CD14-positive monocyte (primary cell): ENCODE results near the gene TOR1B. TPM values are rescaled to one million over a fixed set of nuclear protein-coding genes. Genes with fewer than 3 reads are reported as not detected.
A peak's percentile ranks its signal among the peaks of the same experiment; 100 is the strongest.

Source experiments
- DNase-seq, 3 donors: peaks; one replicate each; pipeline ENCODE4 v3.0.0-alpha.2; 2011 to 2022
- H2AFZ ChIP-seq: 2 replicates; pipeline ENCODE4 v1.6.0; 2012; ENCODE audit warnings: mild to moderate bottlenecking, low read depth, low read length, inconsistent platforms; ENCODE audit not compliant: insufficient read depth, poor library complexity, severe bottlenecking
- H3K27ac ChIP-seq, 2 donors: 1 replicate in 1 of 2; 2 replicates in 1 of 2; pipeline ENCODE4 v1.5.1; 2012 to 2013; ENCODE audit warnings: low read length in 2 of 2, control low read depth in 1 of 2, inconsistent platforms in 1 of 2, low read depth in 1 of 2, mild to moderate bottlenecking in 1 of 2
- H3K27me3 ChIP-seq, 2 donors: one replicate each; pipeline versions ENCODE4 v1.6.0 to v1.6.1; 2011 to 2013; ENCODE audit warnings: low read length in 2 of 2; ENCODE audit not compliant: control insufficient read depth in 2 of 2, insufficient read depth in 2 of 2
- H3K36me3 ChIP-seq, 2 donors: replicated peaks in 1 of 2; 1 replicate in 1 of 2; 2 replicates in 1 of 2; pipeline versions ENCODE4 v1.5.1 to v1.6.1; 2012 to 2013; ENCODE audit warnings: low read length in 2 of 2, control low read depth in 1 of 2, inconsistent platforms in 1 of 2, mild to moderate bottlenecking in 1 of 2; ENCODE audit not compliant: insufficient read depth in 2 of 2, control insufficient read depth in 1 of 2
- H3K4me1 ChIP-seq, 2 donors: 1 replicate in 1 of 2; 2 replicates in 1 of 2; pipeline versions ENCODE4 v1.5.1 to v1.6.1; 2012 to 2013; ENCODE audit warnings: low read length in 2 of 2, control low read depth in 1 of 2, inconsistent platforms in 1 of 2, mild to moderate bottlenecking in 1 of 2, moderate library complexity in 1 of 2; ENCODE audit not compliant: insufficient read depth in 2 of 2, control insufficient read depth in 1 of 2
- H3K4me2 ChIP-seq: replicated peaks from 2 replicates; pipeline ENCODE3; 2012; ENCODE audit warnings: low read length, moderate library complexity, mild to moderate bottlenecking; ENCODE audit not compliant: poor library complexity, severe bottlenecking; ENCODE audit errors: extremely low read depth
- H3K4me3 ChIP-seq, 3 experiments: fragments of 200-600 bp in 1 of 3; sonication (generic) in 1 of 3; replicated peaks in 1 of 3; 1 replicate in 2 of 3; 2 replicates in 1 of 3; pipeline ENCODE4 v1.5.1; 2011 to 2013; ENCODE audit warnings: low read length in 3 of 3, mild to moderate bottlenecking in 3 of 3, control low read depth in 2 of 3, low read depth in 2 of 3, inconsistent platforms in 1 of 3, moderate library complexity in 1 of 3
- H3K79me2 ChIP-seq: 2 replicates; pipeline ENCODE4 v1.6.0; 2012; ENCODE audit warnings: mild to moderate bottlenecking, control low read depth, inconsistent platforms, low read length, moderate library complexity; ENCODE audit not compliant: insufficient read depth
- H3K9ac ChIP-seq: 2 replicates; pipeline ENCODE4 v1.6.0; 2017; ENCODE audit warnings: low read length, mild to moderate bottlenecking; ENCODE audit not compliant: insufficient read depth, poor library complexity, severe bottlenecking
- H3K9me3 ChIP-seq, 2 donors: replicated peaks in 1 of 2; 1 replicate in 1 of 2; 2 replicates in 1 of 2; pipeline versions ENCODE4 v1.5.1 to v1.6.1; 2012 to 2013; ENCODE audit warnings: low read length in 2 of 2, control low read depth in 1 of 2; ENCODE audit not compliant: control insufficient read depth in 1 of 2, insufficient read depth in 1 of 2
- H4K20me1 ChIP-seq: 2 replicates; pipeline ENCODE4 v1.6.0; 2012; ENCODE audit warnings: mild to moderate bottlenecking, low read length, control low read depth, moderate library complexity; ENCODE audit not compliant: insufficient read depth
- H3K27ac Mint-ChIP-seq, 7 donors: one replicate each; pipeline ENCODE4 v1.8.0; 2020; ENCODE audit warnings: mild to moderate bottlenecking in 7 of 7, mixed read lengths in 7 of 7, moderate library complexity in 6 of 7, inconsistent platforms in 2 of 7
- H3K27me3 Mint-ChIP-seq, 3 donors: one replicate each; pipeline ENCODE4 v1.8.0; 2021 to 2022; ENCODE audit warnings: low read depth in 3 of 3, mild to moderate bottlenecking in 3 of 3, mixed read lengths in 3 of 3, moderate library complexity in 3 of 3, inconsistent platforms in 1 of 3
- H3K36me3 Mint-ChIP-seq, 2 donors: one replicate each; pipeline ENCODE4 v1.8.0; 2020; ENCODE audit warnings: mixed read lengths in 2 of 2, inconsistent platforms in 1 of 2, mild to moderate bottlenecking in 1 of 2
- H3K4me1 Mint-ChIP-seq: one replicate; pipeline ENCODE4 v1.8.0; 2020; ENCODE audit warnings: mild to moderate bottlenecking, mixed read lengths
- H3K4me3 Mint-ChIP-seq, 2 donors: one replicate each; pipeline ENCODE4 v1.8.0; 2020; ENCODE audit warnings: mild to moderate bottlenecking in 2 of 2, mixed read lengths in 2 of 2, moderate library complexity in 1 of 2
- H3K9me3 Mint-ChIP-seq, 7 donors: one replicate each; pipeline ENCODE4 v1.8.0; 2020 to 2022; ENCODE audit warnings: mixed read lengths in 7 of 7, mild to moderate bottlenecking in 6 of 7, moderate library complexity in 6 of 7, inconsistent platforms in 2 of 7
- CTCF ChIP-seq: fragments of 200-600 bp; IDR thresholded peaks from one replicate; pipeline ENCODE4 v1.8.0; 2022; ENCODE audit warnings: antibody characterized with exemption, mild to moderate bottlenecking
- WGBS: methylation state at CpG from one replicate; pipeline ENCODE4 v1.1.5; 2013; ENCODE audit warnings: missing lambda C conversion rate; ENCODE audit not compliant: insufficient coverage; 5-methylcytosine and 5-hydroxymethylcytosine counted together
- intact Hi-C, 2 donors: fragments of 100-400 bp; cut with micrococcal nuclease; formaldehyde crosslinking; loops; one replicate each; pipeline versions ENCODE4 v1.15.0 to v1.15.1; 2023
- polyA plus RNA-seq, 3 donors: library from polyadenylated mRNA; depleted of rRNA in 1 of 3; unstranded in 2 of 3; stranded (reverse) in 1 of 3; fragments of 300-500 nt in 2 of 3; fragments of >200 nt in 1 of 3; fragmentation: Illumina TruSeq in 2 of 3; gene quantifications; 1 replicate in 2 of 3; 2 replicates in 1 of 3; pipeline ENCODE4 v1.2.3, GENCODE V29; 2012 to 2021

Gene TOR1B
- polyA plus RNA-seq, 3 donors = 15.8 to 22.5 (median 18.0) TPM

GRCh38 chr9:129809346-129809745, 6.4 kb downstream of the TOR1B start:
- no peaks in the 10 kb centered on the region for H3K9me3 ChIP-seq
- H3K9ac ChIP-seq = no peak overlapping the region
- peaks cover 57% of the 10 kb centered on the region for H3K79me2 ChIP-seq
- no peak overlapping the region for H2AFZ ChIP-seq
- intact Hi-C loops = no loop called here
- no peak overlapping the region for H3K4me2 ChIP-seq
- H3K4me3 ChIP-seq = no peak overlapping the region
- peaks cover 59 to 69% of the 10 kb centered on the region in 2 donors for H3K36me3 ChIP-seq
- H4K20me1 ChIP-seq = peaks cover 70% of the 10 kb centered on the region
- WGBS = 79% methylated on average over 8 of the region's 11 CpGs
- H3K36me3 Mint-ChIP-seq = peaks cover 54 to 77% of the 10 kb centered on the region in 2 donors
- H3K4me3 Mint-ChIP-seq = no peak overlapping the region
- peak overlapping the region in 2 of 7 donors; percentile 50 to 57 for H3K27ac Mint-ChIP-seq
- DNase-seq = no peak
- peaks cover 0 to 1% (median 0%) of the 10 kb centered on the region in 3 donors for H3K27me3 Mint-ChIP-seq
- TF ChIP-seq CTCF = no peak
- peaks cover 25% of the 10 kb centered on the region in 2 donors for H3K4me1 ChIP-seq
- peaks cover 0 to 3% (median 0%) of the 10 kb centered on the region in 7 donors for H3K9me3 Mint-ChIP-seq
- H3K4me1 Mint-ChIP-seq = peaks cover 34% of the 10 kb centered on the region
- no peak overlapping the region for H3K27ac ChIP-seq
- no peaks in the 10 kb centered on the region for H3K27me3 ChIP-seq

GRCh38 chr9:129810116-129810515, 7.1 kb downstream of the TOR1B start:
- no peaks in the 10 kb centered on the region for H3K9me3 ChIP-seq
- no peak overlapping the region for H3K9ac ChIP-seq
- no peak overlapping the region for H3K27ac ChIP-seq
- no peaks in the 10 kb centered on the region for H3K27me3 ChIP-seq
- 100% methylated on average over 6 of the region's 11 CpGs for WGBS
- DNase-seq = no peak
- H3K4me2 ChIP-seq = no peak overlapping the region
- Mint-ChIP-seq H3K4me3 (no peak overlapping the region), H3K4me1 (peaks cover 32% of the 10 kb centered on the region), H3K36me3 (peaks cover 59 to 80% of the 10 kb centered on the region in 2 donors), H3K27me3 (peaks cover 0 to 1% (median 0%) of the 10 kb centered on the region in 3 donors), H3K9me3 (peaks cover 0 to 3% (median 0%) of the 10 kb centered on the region in 7 donors), H3K27ac (no peak overlapping the region)
- intact Hi-C loops = no loop called here
- TF ChIP-seq CTCF = no peak
- H3K4me3 ChIP-seq = no peak overlapping the region
- peaks cover 20 to 21% of the 10 kb centered on the region in 2 donors for H3K4me1 ChIP-seq
- H3K36me3 ChIP-seq = peaks cover 66 to 76% of the 10 kb centered on the region in 2 donors
- H4K20me1 ChIP-seq = peaks cover 77% of the 10 kb centered on the region
- no peak overlapping the region for H2AFZ ChIP-seq
- H3K79me2 ChIP-seq = peaks cover 59% of the 10 kb centered on the region
